ENCODE results near the gene HACL1. TPM values are rescaled to one million over a fixed set of nuclear protein-coding genes. Genes with fewer than 3 reads are reported as not detected.

HACL1 gene
- total RNA-seq, 1 donor from 2014 or later: 25.0 TPM

DNA sequence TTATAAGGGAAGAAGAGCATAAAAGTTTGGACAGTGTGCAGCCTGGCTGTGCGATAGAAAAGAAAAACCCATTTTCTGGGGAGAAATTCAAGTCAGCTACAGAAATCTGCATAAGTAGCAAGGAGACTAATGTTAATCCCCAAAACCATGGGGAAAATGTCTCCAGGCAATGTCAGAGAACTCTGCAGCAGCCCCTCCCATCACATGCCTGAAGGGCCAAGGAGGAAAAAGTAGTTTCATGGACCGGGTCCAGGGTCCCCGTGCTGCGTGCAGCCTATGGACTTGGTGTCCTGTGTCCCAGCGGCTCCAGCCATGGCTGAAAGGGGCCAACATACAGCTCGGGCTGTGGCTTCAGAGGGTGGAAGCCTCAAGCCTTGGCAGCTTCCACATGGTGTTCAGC is 51.5 kb downstream of the HACL1 start:
- no peak for FAIRE-seq
- TF ChIP-seq, protein P1, sequence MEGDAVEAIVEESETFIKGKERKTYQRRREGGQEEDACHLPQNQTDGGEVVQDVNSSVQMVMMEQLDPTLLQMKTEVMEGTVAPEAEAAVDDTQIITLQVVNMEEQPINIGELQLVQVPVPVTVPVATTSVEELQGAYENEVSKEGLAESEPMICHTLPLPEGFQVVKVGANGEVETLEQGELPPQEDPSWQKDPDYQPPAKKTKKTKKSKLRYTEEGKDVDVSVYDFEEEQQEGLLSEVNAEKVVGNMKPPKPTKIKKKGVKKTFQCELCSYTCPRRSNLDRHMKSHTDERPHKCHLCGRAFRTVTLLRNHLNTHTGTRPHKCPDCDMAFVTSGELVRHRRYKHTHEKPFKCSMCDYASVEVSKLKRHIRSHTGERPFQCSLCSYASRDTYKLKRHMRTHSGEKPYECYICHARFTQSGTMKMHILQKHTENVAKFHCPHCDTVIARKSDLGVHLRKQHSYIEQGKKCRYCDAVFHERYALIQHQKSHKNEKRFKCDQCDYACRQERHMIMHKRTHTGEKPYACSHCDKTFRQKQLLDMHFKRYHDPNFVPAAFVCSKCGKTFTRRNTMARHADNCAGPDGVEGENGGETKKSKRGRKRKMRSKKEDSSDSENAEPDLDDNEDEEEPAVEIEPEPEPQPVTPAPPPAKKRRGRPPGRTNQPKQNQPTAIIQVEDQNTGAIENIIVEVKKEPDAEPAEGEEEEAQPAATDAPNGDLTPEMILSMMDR (IDR thresholded peaks at IDR 0.05; ENCODE audit: insufficient read depth, low read length, severe bottlenecking): no peak
- no peak for DNase-seq (ENCODE audit: low read depth)
- Histone ChIP-seq H3K27me3 (ENCODE audit: control insufficient read depth, insufficient read depth, low read length) (no peaks in the 10 kb centered on the region), H3K36me3 (ENCODE audit: control insufficient read depth, insufficient read depth, low read length) (no peaks in the 10 kb centered on the region), H3K4me3 (ENCODE audit: low read depth, low read length) (no peak overlapping the region)

DNA sequence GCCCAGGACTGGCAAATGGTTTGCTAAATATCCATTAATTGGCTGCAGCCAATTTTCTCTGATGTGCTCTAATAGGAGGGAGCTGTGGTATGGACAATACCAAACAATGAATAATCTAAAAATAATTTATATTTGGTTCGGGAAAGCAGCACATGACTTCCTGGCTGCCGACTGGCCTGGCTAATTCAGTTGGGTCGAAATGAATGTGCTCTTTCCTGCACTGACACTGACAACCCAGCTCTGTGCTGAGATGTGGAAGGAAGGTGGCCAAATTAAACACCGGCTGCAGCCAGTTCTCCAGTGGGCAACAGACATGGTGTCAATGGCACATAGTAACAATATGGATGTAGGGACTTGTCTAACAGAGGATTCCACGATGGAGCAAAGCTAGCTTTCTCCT is 58.8 kb downstream of the HACL1 start:
- Histone ChIP-seq H3K36me3 (ENCODE audit: control insufficient read depth, insufficient read depth, low read length) (no peaks in the 10 kb centered on the region), H3K27me3 (ENCODE audit: control insufficient read depth, insufficient read depth, low read length) (no peaks in the 10 kb centered on the region), H3K4me3 (ENCODE audit: low read depth, low read length) (no peak overlapping the region)
- TF ChIP-seq, protein P1 (IDR thresholded peaks at IDR 0.05; ENCODE audit: insufficient read depth, low read length, severe bottlenecking): no peak
- no peak for FAIRE-seq
- DNase-seq (ENCODE audit: low read depth): no peak

DNA sequence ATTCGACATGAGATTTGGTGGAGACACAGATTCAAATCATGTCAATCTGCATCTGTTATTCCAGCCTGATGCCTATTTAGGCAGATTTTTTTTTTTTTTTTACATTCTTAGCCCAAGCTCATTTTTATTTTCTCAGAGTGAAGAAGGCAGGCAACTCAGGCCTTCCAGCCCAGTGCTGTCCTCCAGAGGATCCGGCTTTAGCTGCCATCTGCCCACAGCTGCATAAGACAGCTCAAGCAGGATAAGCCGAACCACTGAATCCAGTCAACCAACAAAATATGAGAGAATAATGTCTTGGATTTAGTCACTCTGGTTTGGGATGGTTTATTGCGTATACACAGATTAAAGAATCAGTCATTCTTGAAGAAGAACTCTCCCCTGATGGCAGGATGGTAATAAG is 60.0 kb downstream of the HACL1 start:
- no peak for FAIRE-seq
- TF ChIP-seq, protein P1 (IDR thresholded peaks at IDR 0.05; ENCODE audit: insufficient read depth, low read length, severe bottlenecking): no peak
- DNase-seq (ENCODE audit: low read depth): no peak
- Histone ChIP-seq H3K4me3 (ENCODE audit: low read depth, low read length) (no peak overlapping the region), H3K36me3 (ENCODE audit: control insufficient read depth, insufficient read depth, low read length) (no peaks in the 10 kb centered on the region), H3K27me3 (ENCODE audit: control insufficient read depth, insufficient read depth, low read length) (no peaks in the 10 kb centered on the region)

DNA sequence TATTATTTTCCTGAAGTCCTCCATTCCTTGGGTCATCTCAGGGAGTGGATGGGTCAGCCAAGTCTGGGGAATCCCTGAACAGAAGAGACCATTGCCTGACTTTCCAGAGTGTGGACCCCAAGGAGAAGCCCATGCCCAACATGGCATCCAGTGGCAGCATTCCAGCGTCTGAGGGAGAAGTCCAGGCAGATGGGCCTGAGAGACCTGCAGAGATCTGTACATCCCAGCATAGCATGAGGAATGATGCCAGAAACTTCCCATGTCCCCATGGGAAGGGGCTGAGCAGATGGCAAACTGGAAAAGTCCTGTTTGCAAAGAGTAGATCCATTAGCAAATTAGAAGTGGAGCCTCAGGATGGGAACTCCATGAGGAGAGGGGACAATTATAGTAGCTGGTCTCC is 62.3 kb downstream of the HACL1 start:
- Histone ChIP-seq H3K4me3 (ENCODE audit: low read depth, low read length) (no peak overlapping the region), H3K36me3 (ENCODE audit: control insufficient read depth, insufficient read depth, low read length) (no peaks in the 10 kb centered on the region), H3K27me3 (ENCODE audit: control insufficient read depth, insufficient read depth, low read length) (no peaks in the 10 kb centered on the region)
- TF ChIP-seq, protein P1 (IDR thresholded peaks at IDR 0.05; ENCODE audit: insufficient read depth, low read length, severe bottlenecking): no peak
- FAIRE-seq (no peak), DNase-seq (ENCODE audit: low read depth) (no peak)

DNA sequence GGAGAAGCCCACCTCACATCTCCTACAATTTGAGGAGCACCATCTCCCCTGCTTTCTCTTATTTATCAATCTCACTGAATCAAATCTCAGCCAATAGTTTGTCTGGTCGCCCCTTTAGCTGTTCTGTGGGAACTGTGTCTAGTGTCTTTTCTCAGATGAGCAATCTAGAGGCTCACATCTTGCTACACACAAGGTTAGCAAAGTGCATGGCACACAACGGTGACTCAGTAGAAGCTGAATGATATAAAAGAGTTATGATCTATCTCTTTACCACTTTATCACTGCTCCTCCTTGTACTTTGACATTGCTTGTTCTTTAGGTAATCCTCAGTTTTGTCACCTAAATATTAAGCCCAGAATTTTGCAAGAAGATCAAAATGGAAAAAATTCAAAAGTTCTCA is 63.0 kb downstream of the HACL1 start:
- DNase-seq (ENCODE audit: low read depth): no peak
- Histone ChIP-seq H3K4me3 (ENCODE audit: low read depth, low read length) (no peak overlapping the region), H3K27me3 (ENCODE audit: control insufficient read depth, insufficient read depth, low read length) (no peaks in the 10 kb centered on the region), H3K36me3 (ENCODE audit: control insufficient read depth, insufficient read depth, low read length) (no peaks in the 10 kb centered on the region)
- TF ChIP-seq, protein P1 (IDR thresholded peaks at IDR 0.05; ENCODE audit: insufficient read depth, low read length, severe bottlenecking): no peak
- FAIRE-seq: no peak

DNA sequence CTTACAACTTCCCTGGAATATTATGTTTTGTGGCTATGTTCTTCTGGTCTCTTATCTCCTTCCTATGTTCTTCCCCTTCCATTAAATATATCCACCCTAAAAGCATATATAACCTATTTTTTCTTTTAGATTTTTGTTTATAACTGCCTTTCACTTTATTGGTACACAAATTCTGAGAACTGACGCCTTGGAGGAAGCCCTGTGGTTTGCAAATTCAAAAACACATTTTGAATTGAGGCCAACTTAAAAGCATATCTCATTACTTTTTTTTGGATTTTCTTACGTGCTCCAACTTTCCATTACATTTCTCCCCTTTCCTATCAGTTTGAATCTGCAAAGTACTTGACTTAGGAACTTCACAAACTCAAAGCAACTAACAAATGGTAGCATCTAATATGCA is 64.5 kb downstream of the HACL1 start:
- DNase-seq (ENCODE audit: low read depth): no peak
- FAIRE-seq: no peak
- TF ChIP-seq, protein P1 (IDR thresholded peaks at IDR 0.05; ENCODE audit: insufficient read depth, low read length, severe bottlenecking): no peak

More for the DNA sequence above, 64.5 kb downstream of the HACL1 start:
- Histone ChIP-seq H3K27me3 (ENCODE audit: control insufficient read depth, insufficient read depth, low read length) (no peaks in the 10 kb centered on the region), H3K36me3 (ENCODE audit: control insufficient read depth, insufficient read depth, low read length) (no peaks in the 10 kb centered on the region), H3K4me3 (ENCODE audit: low read depth, low read length) (no peak overlapping the region)

Measured in bronchial epithelial cell (primary cell).